SU-DHL-6 (cell line): Measurements from ENCODE around the gene FLRT3.

Experiments
- EZH2phosphoT487 ChIP-seq: fragments of 200-600 bp; sonication (generic), shearing (Covaris generic); conservative IDR thresholded peaks from 2 replicates; pipeline ENCODE4 v1.6.1; 2018; ENCODE audit warnings: mild to moderate bottlenecking, antibody characterized with exemption, low read length, moderate library complexity, mixed read lengths
- TF ChIP-seq, protein P1 (sequence below): fragments of 200-600 bp; sonication (generic); IDR thresholded peaks from one replicate; pipeline ENCODE4 v1.5.1; 2017; ENCODE audit warnings: antibody characterized with exemption, mild to moderate bottlenecking, low read length, moderate library complexity; ENCODE audit not compliant: insufficient read depth, poor library complexity, severe bottlenecking

GRCh38 chr20:14375416-14375985 lies 38.1 kb upstream of the FLRT3 start:
- TF ChIP-seq, protein P1, sequence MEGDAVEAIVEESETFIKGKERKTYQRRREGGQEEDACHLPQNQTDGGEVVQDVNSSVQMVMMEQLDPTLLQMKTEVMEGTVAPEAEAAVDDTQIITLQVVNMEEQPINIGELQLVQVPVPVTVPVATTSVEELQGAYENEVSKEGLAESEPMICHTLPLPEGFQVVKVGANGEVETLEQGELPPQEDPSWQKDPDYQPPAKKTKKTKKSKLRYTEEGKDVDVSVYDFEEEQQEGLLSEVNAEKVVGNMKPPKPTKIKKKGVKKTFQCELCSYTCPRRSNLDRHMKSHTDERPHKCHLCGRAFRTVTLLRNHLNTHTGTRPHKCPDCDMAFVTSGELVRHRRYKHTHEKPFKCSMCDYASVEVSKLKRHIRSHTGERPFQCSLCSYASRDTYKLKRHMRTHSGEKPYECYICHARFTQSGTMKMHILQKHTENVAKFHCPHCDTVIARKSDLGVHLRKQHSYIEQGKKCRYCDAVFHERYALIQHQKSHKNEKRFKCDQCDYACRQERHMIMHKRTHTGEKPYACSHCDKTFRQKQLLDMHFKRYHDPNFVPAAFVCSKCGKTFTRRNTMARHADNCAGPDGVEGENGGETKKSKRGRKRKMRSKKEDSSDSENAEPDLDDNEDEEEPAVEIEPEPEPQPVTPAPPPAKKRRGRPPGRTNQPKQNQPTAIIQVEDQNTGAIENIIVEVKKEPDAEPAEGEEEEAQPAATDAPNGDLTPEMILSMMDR = no peak
- TF ChIP-seq EZH2phosphoT487 = no peak
